Kidney capillary endothelial cell (primary cell): ENCODE results near the gene METTL6.
"Not testable (repeated sequence)": the region's sequence is repeated elsewhere in the genome, so short reads cannot be mapped to it uniquely, and the experiment has no call there.

Experiments
- DNase-seq: peaks from one replicate; pipeline ENCODE4 v3.0.0-alpha.2; 2018; ENCODE audit warnings: low spot score

The METTL6 gene

GRCh38 chr3:15404767-15405166, 22.6 kb downstream of the METTL6 start:
- DNase-seq, result no peak

GRCh38 chr3:15403965-15404364, 23.4 kb downstream of the METTL6 start:
- no peak for DNase-seq

- no peak for DNase-seq
Measured at GRCh38 chr3:15403495-15403894, 23.8 kb downstream of the METTL6 start.

GRCh38 chr3:15401936-15402335, 25.4 kb downstream of the METTL6 start:
- DNase-seq, result no peak

GRCh38 chr3:15399970-15400369, 27.4 kb downstream of the METTL6 start:
- no peak for DNase-seq

- DNase-seq, result not testable (repeated sequence)
Measured at GRCh38 chr3:15398731-15399133, 28.6 kb downstream of the METTL6 start.

GRCh38 chr3:15393252-15393651, 34.1 kb downstream of the METTL6 start:
- not testable (repeated sequence) for DNase-seq

GRCh38 chr3:15391007-15391406, 36.3 kb downstream of the METTL6 start:
- DNase-seq, result no peak

GRCh38 chr3:15390460-15390859, 36.9 kb downstream of the METTL6 start:
- DNase-seq, result no peak

- DNase-seq, result not testable (repeated sequence)
Measured at GRCh38 chr3:15388335-15388734, 39.0 kb downstream of the METTL6 start.

- no peak for DNase-seq
Measured at GRCh38 chr3:15387735-15388134, 39.6 kb downstream of the METTL6 start.

GRCh38 chr3:15387171-15387581, 40.2 kb downstream of the METTL6 start:
- no peak for DNase-seq

- DNase-seq, result not testable (repeated sequence)
Measured at GRCh38 chr3:15386654-15386955, 40.7 kb downstream of the METTL6 start.

GRCh38 chr3:15385901-15386653, 41.3 kb downstream of the METTL6 start:
- no peak for DNase-seq

GRCh38 chr3:15385238-15385695, 42.1 kb downstream of the METTL6 start:
- DNase-seq, result not testable (repeated sequence)

GRCh38 chr3:15384510-15385237, 42.7 kb downstream of the METTL6 start:
- no peak for DNase-seq

- DNase-seq, result no peak
Measured at GRCh38 chr3:15382405-15382923, 44.9 kb downstream of the METTL6 start.

GRCh38 chr3:15380980-15381890, 46.1 kb downstream of the METTL6 start:
- no peak for DNase-seq

GRCh38 chr3:15377961-15378791, 49.2 kb downstream of the METTL6 start:
- DNase-seq, result peak; percentile 91

GRCh38 chr3:15375461-15376000, 51.8 kb downstream of the METTL6 start:
- no peak for DNase-seq

- DNase-seq, result no peak
Measured at GRCh38 chr3:15372918-15373317, 54.4 kb downstream of the METTL6 start.
